Measurements from ENCODE around the gene ZNF429.
"Not testable (repeated sequence)": the region's sequence is repeated elsewhere in the genome, so short reads cannot be mapped to it uniquely, and the experiment has no call there.

ZNF429 gene

DNA sequence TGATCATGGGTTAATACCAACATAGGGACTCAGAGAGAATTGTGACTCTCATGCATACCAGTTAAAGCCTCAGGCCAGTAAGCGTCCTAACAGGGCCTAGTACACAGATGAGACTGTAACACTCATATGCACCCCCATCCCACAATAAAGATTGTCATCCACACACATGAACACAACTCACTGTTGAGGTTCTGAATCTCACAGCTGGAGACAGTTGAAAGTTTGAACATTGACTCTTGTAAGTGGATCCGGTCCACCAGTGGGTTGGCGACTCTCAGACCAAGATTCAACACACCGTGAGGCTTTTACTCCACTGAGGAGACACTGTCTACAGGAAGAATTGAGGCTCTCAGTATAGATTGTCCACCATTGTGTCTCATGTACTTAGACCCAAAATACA lies 88.1 kb downstream of the ZNF429 start:
- no peak for DNase-seq

DNA sequence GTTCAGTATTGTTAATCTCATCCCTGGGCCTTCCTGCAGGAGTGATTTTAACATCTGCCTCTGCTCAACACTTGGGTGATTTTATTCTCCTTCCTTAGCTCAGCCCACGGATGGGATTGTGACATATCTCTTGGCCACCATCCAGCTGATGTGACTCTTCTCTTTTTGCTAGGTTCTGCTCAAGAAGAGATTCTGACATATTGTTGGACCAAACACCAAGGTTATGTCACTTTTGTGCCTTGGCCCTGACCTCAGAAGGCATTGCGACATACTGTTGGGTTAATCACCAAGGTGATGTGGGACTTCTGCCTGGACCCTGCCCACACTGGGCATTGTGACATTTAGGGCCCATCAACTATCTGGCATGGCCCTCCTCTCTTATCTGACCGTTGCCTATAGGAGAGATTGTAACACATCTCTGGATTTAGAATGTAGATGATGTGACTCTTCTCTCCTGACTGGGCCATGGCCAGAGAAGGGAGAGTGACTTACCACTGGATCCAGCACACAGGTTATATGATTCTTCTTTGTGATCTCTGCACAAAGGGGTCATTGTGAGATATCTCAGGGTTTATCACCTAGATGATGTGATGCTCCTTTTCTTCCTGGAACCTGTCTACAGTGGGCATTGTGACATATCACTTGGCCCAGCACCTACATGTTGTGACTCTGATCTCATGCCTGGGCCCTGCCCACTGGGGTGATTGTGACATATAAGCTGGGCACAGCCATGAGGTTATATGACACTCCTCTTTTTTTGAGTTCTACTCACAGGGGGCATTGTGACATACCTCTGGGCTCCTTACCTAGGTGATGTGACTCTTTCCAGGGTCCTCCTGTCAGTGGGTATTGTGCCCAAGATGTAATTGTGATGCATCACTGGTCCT lies 88.8 kb downstream of the ZNF429 start:
- DNase-seq = no peak

DNA sequence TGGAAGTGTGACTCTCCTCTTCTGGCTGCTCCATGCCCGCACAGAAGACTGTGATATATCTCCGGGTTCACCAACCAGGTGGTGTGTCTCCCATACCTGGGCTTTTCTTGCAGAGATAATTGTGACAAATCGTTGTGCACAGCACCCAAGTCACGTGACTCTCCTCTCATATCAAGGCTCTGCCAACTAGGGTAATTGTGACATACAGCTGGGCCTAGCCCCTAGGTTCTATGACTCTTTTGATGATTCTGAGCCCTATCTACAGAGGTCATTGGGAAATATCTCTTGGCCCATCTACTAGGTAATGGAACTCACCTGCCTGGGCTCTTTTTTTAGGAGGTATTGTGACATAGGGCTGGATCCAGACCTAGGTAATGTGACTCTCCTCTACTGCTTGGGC lies 89.8 kb downstream of the ZNF429 start:
- DNase-seq = no peak

DNA sequence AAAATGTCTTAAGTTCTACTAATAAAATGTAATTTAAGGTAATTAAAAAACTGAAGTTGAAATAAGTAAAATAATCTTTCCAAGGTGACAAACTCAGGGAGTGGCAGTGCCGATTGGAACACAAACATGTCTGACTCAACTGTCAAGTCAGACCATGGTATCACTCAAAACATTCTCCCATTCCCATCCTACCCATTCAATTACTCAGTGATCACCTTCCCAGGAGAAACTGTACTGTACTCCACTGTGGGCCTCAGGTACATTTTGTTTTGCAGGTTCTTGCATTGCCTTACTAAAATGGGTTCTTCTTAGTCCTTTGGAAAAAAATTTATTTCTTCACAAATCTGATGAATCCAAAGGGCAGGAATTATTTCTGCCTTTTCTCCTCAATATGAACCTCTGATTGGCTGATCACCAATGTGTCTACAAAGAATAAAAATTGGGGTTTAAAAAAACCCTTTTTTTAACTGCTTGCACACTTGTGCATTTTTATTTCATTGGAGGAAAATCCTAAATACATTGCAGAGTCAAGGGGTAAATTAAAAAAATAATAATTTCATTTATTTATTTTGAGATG lies 96.8 kb downstream of the ZNF429 start:
- DNase-seq = no peak

DNA sequence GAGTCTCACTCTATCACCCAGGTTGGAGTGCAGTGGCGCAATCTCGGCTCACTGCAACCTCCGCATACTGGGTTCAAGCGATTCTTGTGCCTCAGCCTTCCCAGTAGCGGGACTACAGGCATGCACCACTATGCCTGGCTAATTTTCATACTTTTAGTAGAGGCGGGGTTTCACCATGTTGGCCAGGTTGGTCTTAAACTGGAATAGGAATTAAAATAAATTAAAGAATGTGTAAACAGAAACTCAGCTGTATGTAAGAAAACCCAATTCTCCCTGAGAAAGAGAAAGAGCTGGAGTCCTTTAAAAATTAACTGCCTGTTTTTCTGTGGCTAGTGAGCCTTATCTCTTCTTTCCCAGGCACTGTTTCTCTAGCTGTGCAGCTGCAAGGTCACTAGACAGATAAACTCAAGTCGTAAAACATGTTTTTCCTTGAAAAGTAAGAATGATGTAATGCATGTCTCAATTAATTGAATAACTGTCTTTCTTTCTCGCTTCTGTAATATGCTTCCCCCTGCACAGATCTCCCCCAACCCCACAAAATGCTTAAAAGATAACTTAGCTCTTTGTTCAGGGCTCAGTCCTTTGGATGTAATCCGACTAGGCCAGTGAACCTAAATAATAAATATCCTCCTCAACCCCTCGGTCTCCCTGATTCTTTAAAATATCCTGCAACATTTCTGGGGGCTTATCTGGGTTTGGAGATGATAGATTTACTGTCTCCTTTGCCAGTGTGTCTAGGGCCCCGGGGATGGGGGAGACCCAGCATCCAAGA lies 97.4 kb downstream of the ZNF429 start:
- DNase-seq = not testable (repeated sequence)

DNA sequence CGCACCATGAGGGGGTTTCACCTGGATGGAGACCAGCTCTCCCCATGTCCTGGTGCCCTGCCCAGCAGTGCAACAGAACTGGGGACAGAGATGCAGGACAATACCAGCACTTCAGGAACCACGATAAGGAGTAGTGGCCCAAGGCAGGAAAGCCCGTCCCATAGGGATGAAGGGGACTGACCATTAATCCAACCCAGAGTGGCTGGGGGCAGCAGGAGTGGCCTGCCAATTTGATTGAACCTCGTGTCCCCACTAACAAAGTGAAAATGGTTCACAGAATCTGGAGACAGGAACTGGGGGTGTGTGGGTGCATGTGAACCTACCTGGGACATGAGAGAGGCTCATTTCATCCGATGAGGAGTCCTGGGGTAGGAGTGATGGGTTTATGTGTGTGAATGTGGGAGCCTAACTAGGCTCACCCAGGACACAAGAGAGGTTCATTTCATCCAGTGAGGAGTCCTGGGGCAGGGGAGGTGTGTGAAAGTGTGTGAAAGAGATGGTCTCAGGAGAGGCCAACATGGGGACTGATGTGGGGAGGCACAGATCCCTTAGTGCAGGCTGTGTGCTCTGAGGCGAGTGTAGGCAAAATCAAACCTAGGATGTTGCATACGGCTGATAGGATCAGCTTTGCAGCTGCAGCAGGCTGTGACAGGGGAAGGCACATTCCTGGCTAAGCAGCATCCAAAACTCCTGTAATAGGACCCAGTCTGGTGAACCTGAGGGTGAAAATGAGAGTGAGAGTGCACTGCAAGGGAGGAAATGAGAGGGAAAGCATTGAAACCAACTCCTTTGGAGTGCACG lies 98.2 kb downstream of the ZNF429 start:
- no peak for DNase-seq

DNA sequence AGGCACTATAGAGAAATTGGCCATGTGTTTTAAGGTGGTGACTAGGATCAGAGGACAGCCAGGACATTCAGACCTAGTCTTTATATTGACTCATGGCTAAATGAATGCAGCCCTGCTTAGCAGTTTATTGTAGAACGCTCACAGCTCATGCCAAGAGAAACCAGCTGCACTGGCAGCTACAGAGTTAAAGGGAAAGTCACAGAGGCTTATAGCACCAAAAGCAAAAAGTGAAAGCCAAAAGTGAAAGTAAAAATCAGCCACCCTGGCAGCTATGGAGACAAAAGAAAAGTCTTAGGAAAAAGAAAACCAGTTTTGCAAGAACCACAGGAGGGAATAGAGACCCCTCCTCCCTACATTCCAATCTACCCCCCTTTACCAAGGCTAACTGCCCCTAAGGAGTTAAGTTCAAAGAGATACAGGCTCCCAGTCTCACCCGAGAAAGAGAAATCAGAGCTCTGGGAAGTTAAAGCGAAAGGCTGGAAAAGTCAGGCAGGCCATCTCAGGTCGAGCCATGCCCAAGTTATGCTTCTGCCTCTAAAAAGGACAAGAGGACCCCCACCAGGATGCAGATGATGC lies 99.0 kb downstream of the ZNF429 start:
- DNase-seq = no peak

Measured in NCI-H146 (cell line).